Measurements from ENCODE around the gene CXCL10.

The CXCL10 gene

DNA sequence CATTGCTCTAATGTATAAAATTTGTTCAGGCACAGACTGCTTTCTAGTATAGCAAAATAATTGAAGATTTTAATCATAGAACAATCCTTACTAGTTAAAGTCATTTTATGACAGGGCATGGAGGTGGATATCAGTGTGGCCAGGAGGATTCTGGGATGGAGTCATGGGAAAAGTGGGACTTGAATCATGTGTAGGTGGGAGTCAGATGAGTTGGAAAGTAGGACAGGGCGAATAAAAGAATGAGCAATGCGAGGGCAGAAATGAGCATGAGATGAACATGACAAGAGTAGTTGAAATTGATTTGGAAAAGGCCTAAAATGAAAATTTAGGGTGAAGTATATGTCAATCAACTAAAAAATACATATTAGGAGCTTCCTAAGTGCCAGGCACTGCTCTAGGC, 25.4 kb downstream of the CXCL10 start:
- Histone ChIP-seq H3K4me2 (no peak overlapping the region), H3K9ac (no peak overlapping the region), H3K27me3 (no peaks in the 10 kb centered on the region), H3K4me3 (no peak overlapping the region), H4K20me1 (no peaks in the 10 kb centered on the region), H3K4me1 (peaks cover 3% of the 10 kb centered on the region; the same call in 1 of the 2 replicates), H3K9me3 (no peaks in the 10 kb centered on the region), H3K27ac (no peak overlapping the region), H3K36me3 (no peaks in the 10 kb centered on the region)
- TF ChIP-seq Cebpa-rat (IDR thresholded peaks at IDR 0.05) = no peak

DNA sequence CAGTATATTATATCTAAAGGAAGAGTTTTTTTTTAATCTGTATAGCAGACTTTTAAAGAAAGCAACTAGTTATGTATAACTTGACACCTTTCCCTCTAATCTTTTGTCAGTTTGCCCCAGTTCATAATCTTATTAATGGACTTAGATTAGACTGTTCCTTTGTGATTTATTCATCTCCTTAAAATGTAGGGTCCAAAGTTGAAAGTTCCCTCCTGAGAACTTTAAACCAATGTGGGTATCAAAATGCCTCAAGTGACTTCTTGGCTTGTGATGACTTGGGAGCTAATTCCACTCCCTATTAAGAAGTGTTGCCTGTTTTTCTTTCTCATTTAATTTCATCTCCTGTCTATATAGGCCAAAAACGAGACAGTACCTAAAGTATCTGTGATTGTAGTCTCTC, 26.2 kb downstream of the CXCL10 start:
- Histone ChIP-seq H3K9me3 (no peaks in the 10 kb centered on the region), H3K9ac (no peak overlapping the region), H3K27me3 (no peaks in the 10 kb centered on the region), H3K4me1 (no peaks in the 10 kb centered on the region), H3K36me3 (no peaks in the 10 kb centered on the region), H3K4me2 (no peak overlapping the region), H3K27ac (no peak overlapping the region), H4K20me1 (no peaks in the 10 kb centered on the region), H3K4me3 (no peak overlapping the region)
- TF ChIP-seq Cebpa-rat (IDR thresholded peaks at IDR 0.05) = no peak

DNA sequence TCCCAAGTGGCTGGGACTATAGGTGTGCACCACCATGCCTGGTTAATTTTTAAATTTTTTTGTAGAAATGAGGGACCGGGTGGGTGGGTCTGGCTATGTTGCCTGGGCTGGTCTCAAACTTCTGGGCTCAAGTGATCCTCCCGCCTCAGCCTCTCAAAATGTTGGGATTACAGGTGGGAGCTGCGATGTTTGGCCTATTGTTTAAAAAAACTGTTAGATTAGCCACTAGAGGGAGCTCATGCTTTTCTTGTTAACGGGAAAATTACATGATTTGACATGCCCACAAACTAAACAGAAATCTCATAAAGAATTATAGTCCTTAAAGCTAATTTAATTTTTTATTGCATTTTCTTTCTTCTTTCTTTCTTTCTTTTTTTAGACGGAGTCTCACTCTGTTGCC, 27.6 kb downstream of the CXCL10 start:
- Histone ChIP-seq H3K36me3 (no peaks in the 10 kb centered on the region), H3K4me3 (no peak overlapping the region), H3K4me2 (no peak overlapping the region), H3K9ac (no peak overlapping the region), H4K20me1 (no peaks in the 10 kb centered on the region), H3K27me3 (no peaks in the 10 kb centered on the region), H3K4me1 (0 out of 2 replicates have a peak, but pooled peaks cover 4% of the 10 kb centered on the region), H3K27ac (no peak overlapping the region), H3K9me3 (no peaks in the 10 kb centered on the region)
- no peak for TF ChIP-seq Cebpa-rat (IDR thresholded peaks at IDR 0.05)

GRCh38 chr4:75992462-75992861, 30.8 kb downstream of the CXCL10 start:
- Histone ChIP-seq H3K4me1 (peaks cover 24% of the 10 kb centered on the region), H3K9me3 (peaks cover 6% of the 10 kb centered on the region), H3K4me2 (no peak overlapping the region), H3K36me3 (peaks cover 14% of the 10 kb centered on the region), H3K4me3 (no peak overlapping the region), H3K9ac (no peak overlapping the region), H3K27ac (no peak overlapping the region), H3K27me3 (no peaks in the 10 kb centered on the region), H4K20me1 (peaks cover 24% of the 10 kb centered on the region; the same call in 1 of the 2 replicates)
- no peak for TF ChIP-seq Cebpa-rat (IDR thresholded peaks at IDR 0.05)

- TF ChIP-seq Cebpa-rat (IDR thresholded peaks at IDR 0.05) = no peak
- H3K4me2 ChIP-seq = peak overlapping the region; percentile 86
- peaks cover 24% of the 10 kb centered on the region for H3K4me1 ChIP-seq
- peak overlapping the region; percentile 87 for H3K27ac ChIP-seq
- peak overlapping the region; percentile 84 for H3K4me3 ChIP-seq
- H3K9me3 ChIP-seq = peaks cover 6% of the 10 kb centered on the region
- peak overlapping the region; percentile 92 for H3K9ac ChIP-seq
- peaks cover 39% of the 10 kb centered on the region for H3K36me3 ChIP-seq
- H3K27me3 ChIP-seq = no peaks in the 10 kb centered on the region
- peaks cover 48% of the 10 kb centered on the region for H4K20me1 ChIP-seq
Measured at GRCh38 chr4:75989846-75990528, 33.3 kb downstream of the CXCL10 start.

GRCh38 chr4:75985116-75985515, 38.2 kb downstream of the CXCL10 start:
- H3K27ac ChIP-seq = no peak overlapping the region
- H3K4me1 ChIP-seq = peaks cover 20% of the 10 kb centered on the region
- peaks cover 74% of the 10 kb centered on the region for H3K36me3 ChIP-seq
- H3K4me2 ChIP-seq = no peak overlapping the region
- H3K9ac ChIP-seq = no peak overlapping the region
- peaks cover 88% of the 10 kb centered on the region for H4K20me1 ChIP-seq
- no peaks in the 10 kb centered on the region for H3K27me3 ChIP-seq
- no peak overlapping the region for H3K4me3 ChIP-seq
- H3K9me3 ChIP-seq = peaks cover 10% of the 10 kb centered on the region
- TF ChIP-seq Cebpa-rat (IDR thresholded peaks at IDR 0.05) = no peak

DNA sequence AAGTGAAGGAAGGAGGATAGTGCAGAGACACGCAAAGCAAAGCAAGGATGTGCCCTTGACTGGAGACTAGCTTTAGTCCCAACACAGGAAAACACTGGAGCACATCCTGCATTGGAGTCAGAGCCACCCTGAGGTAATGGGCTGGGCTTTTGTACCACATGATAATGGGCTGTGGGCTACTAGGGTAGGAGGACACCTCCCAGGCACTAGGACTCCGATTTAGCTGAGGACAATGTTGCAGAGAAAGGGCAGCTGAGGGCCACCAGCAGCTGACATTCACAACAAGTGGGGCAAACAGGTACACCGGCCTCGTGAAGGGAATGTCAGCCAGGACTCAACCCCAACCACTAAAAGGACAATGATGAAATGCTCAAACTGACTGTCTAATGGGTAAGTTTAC, 42.7 kb downstream of the CXCL10 start:
- H3K4me3 ChIP-seq = no peak overlapping the region
- peaks cover 85% of the 10 kb centered on the region for H3K36me3 ChIP-seq
- H3K4me1 ChIP-seq = no peaks in the 10 kb centered on the region
- H3K4me2 ChIP-seq = no peak overlapping the region
- H3K27me3 ChIP-seq = no peaks in the 10 kb centered on the region
- no peak for TF ChIP-seq Cebpa-rat (IDR thresholded peaks at IDR 0.05)
- no peak overlapping the region for H3K9ac ChIP-seq
- H3K9me3 ChIP-seq = peaks cover 24% of the 10 kb centered on the region
- no peak overlapping the region for H3K27ac ChIP-seq
- H4K20me1 ChIP-seq = peaks cover 48% of the 10 kb centered on the region

- Histone ChIP-seq H3K9me3 (peaks cover 20% of the 10 kb centered on the region), H3K4me1 (no peaks in the 10 kb centered on the region), H4K20me1 (peaks cover 17% of the 10 kb centered on the region), H3K4me3 (no peak overlapping the region), H3K36me3 (peaks cover 97% of the 10 kb centered on the region), H3K9ac (no peak overlapping the region), H3K27me3 (no peaks in the 10 kb centered on the region), H3K27ac (no peak overlapping the region), H3K4me2 (no peak overlapping the region)
- no peak for TF ChIP-seq Cebpa-rat (IDR thresholded peaks at IDR 0.05)
Measured at GRCh38 chr4:75976177-75976576, 47.1 kb downstream of the CXCL10 start.

- no peak for TF ChIP-seq Cebpa-rat (IDR thresholded peaks at IDR 0.05)
- Histone ChIP-seq H4K20me1 (0 out of 2 replicates have a peak, but pooled peaks cover 4% of the 10 kb centered on the region), H3K9ac (no peak overlapping the region), H3K27ac (no peak overlapping the region), H3K4me1 (no peaks in the 10 kb centered on the region), H3K9me3 (peaks cover 20% of the 10 kb centered on the region), H3K27me3 (no peaks in the 10 kb centered on the region), H3K4me2 (no peak overlapping the region), H3K4me3 (no peak overlapping the region), H3K36me3 (peaks cover 98% of the 10 kb centered on the region)
Measured at GRCh38 chr4:75973766-75974165, 49.5 kb downstream of the CXCL10 start.

All from BLaER1 (cell line).